Measurements from ENCODE around the gene FEZF1. TPM values are rescaled to one million over a fixed set of nuclear protein-coding genes. Genes with fewer than 3 reads are reported as not detected.

The FEZF1 gene
- total RNA-seq, 1 experiment from 2014 or later = not detected

DNA sequence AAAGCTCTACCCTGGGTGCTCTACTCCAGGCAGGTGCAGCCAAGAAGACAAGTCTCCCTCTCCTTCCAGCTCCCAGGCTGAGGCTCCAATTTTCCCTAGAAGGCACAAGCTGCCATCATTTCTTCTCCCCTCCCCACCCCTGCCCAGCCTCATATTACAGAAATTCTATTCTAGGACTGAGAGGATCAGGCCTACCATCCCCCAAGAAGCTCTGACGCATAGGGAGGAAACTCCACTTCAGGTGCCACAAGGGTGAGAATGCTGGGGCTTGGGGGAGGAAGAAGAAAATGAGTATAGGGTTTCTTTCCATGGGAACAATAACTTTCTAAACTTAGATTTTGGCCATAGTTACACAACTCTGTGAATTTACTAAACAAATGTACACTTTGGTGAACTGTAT, 35.3 kb downstream of the FEZF1 start:
- Histone ChIP-seq H3K27me3 (ENCODE audit: control insufficient read depth, insufficient read depth, low read length) (no peaks in the 10 kb centered on the region), H3K27ac (ENCODE audit: low read length) (no peak overlapping the region), H3K9me3 (ENCODE audit: control insufficient read depth, insufficient read depth, low read depth, low read length) (no peaks in the 10 kb centered on the region), H3K4me3 (ENCODE audit: low read depth in 2 of 2, low read length in 2 of 2) (no peak overlapping the region), H3K4me1 (ENCODE audit: control insufficient read depth, insufficient read depth, low read length) (no peaks in the 10 kb centered on the region), H3K36me3 (ENCODE audit: control insufficient read depth, insufficient read depth, low read length) (no peaks in the 10 kb centered on the region)
- intact Hi-C loops (cut with micrococcal nuclease; ENCODE audit: unreplicated experiment) = no loop called here
- POLR2A ChIA-PET = no interaction called here
- TF ChIP-seq SIN3A (IDR thresholded peaks at IDR 0.05; ENCODE audit: borderline replicate concordance, insufficient read depth, low read depth, low read length) = no peak
- TF ChIP-seq TCF7L2 (IDR thresholded peaks at IDR 0.05; ENCODE audit: low read depth, low read length) = no peak
- TF ChIP-seq, protein P1, sequence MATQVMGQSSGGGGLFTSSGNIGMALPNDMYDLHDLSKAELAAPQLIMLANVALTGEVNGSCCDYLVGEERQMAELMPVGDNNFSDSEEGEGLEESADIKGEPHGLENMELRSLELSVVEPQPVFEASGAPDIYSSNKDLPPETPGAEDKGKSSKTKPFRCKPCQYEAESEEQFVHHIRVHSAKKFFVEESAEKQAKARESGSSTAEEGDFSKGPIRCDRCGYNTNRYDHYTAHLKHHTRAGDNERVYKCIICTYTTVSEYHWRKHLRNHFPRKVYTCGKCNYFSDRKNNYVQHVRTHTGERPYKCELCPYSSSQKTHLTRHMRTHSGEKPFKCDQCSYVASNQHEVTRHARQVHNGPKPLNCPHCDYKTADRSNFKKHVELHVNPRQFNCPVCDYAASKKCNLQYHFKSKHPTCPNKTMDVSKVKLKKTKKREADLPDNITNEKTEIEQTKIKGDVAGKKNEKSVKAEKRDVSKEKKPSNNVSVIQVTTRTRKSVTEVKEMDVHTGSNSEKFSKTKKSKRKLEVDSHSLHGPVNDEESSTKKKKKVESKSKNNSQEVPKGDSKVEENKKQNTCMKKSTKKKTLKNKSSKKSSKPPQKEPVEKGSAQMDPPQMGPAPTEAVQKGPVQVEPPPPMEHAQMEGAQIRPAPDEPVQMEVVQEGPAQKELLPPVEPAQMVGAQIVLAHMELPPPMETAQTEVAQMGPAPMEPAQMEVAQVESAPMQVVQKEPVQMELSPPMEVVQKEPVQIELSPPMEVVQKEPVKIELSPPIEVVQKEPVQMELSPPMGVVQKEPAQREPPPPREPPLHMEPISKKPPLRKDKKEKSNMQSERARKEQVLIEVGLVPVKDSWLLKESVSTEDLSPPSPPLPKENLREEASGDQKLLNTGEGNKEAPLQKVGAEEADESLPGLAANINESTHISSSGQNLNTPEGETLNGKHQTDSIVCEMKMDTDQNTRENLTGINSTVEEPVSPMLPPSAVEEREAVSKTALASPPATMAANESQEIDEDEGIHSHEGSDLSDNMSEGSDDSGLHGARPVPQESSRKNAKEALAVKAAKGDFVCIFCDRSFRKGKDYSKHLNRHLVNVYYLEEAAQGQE (IDR thresholded peaks at IDR 0.05; ENCODE audit: insufficient read depth in 1 of 2, low read depth in 2 of 2, low read length in 1 of 2) = no peak
- TF ChIP-seq POLR2AphosphoS5 (IDR thresholded peaks at IDR 0.05; ENCODE audit: low read depth, low read length) = no peak
- no peak for TF ChIP-seq CTCF (IDR thresholded peaks at IDR 0.05)
- no TSS peak for BruUV-seq (replicated peaks)
- ATAC-seq = no peak
- in situ Hi-C loops (cut with HindIII; ENCODE audit: low pct_unique_long_range_greater_than_20kb, low sequenced_read_pairs) = no loop called here
- DNase-seq (ENCODE audit: low read depth, low spot score) = no peak
- CTCF ChIA-PET = no interaction called here

- CTCF ChIA-PET = no interaction called here
- in situ Hi-C loops (cut with HindIII; ENCODE audit: low pct_unique_long_range_greater_than_20kb, low sequenced_read_pairs) = no loop called here
Observed at GRCh38 chr7:122268101-122268500, 36.4 kb downstream of the FEZF1 start.

More at GRCh38 chr7:122268101-122268500, 36.4 kb downstream of the FEZF1 start:
- BruUV-seq (replicated peaks) = no TSS peak
- H3K36me3 ChIP-seq (ENCODE audit: control insufficient read depth, insufficient read depth, low read length) = no peaks in the 10 kb centered on the region
- TF ChIP-seq CTCF (IDR thresholded peaks at IDR 0.05) (no peak), POLR2AphosphoS5 (IDR thresholded peaks at IDR 0.05; ENCODE audit: low read depth, low read length) (no peak), TCF7L2 (IDR thresholded peaks at IDR 0.05; ENCODE audit: low read depth, low read length) (no peak), SIN3A (IDR thresholded peaks at IDR 0.05; ENCODE audit: borderline replicate concordance, insufficient read depth, low read depth, low read length) (no peak)
- TF ChIP-seq, protein P1 (IDR thresholded peaks at IDR 0.05; ENCODE audit: insufficient read depth in 1 of 2, low read depth in 2 of 2, low read length in 1 of 2) = no peak
- POLR2A ChIA-PET = no interaction called here
- H3K9me3 ChIP-seq (ENCODE audit: control insufficient read depth, insufficient read depth, low read depth, low read length) = no peaks in the 10 kb centered on the region
- ATAC-seq = no peak
- intact Hi-C loops (cut with micrococcal nuclease; ENCODE audit: unreplicated experiment) = no loop called here
- H3K27ac ChIP-seq (ENCODE audit: low read length) = no peak overlapping the region
- no peak for DNase-seq (ENCODE audit: low read depth, low spot score)
- no peaks in the 10 kb centered on the region for H3K27me3 ChIP-seq (ENCODE audit: control insufficient read depth, insufficient read depth, low read length)
- no peak overlapping the region for H3K4me3 ChIP-seq (ENCODE audit: low read depth in 2 of 2, low read length in 2 of 2)
- no peaks in the 10 kb centered on the region for H3K4me1 ChIP-seq (ENCODE audit: control insufficient read depth, insufficient read depth, low read length)
